Stomach (tissue), 9 donors: ENCODE data around the gene DPP10. TPM values are rescaled to one million over a fixed set of nuclear protein-coding genes. Genes with fewer than 3 reads are reported as not detected.

Source experiments
- DNase-seq, 2 donors: peaks; one replicate each; pipeline versions ENCODE4 v3.0.0 to v3.0.0-alpha.2; 2013 to 2019
- H3K27ac ChIP-seq, 5 donors: fragments of 200-600 bp in 4 of 5; sonication (generic) in 4 of 5; one replicate each; pipeline ENCODE4 v1.5.1; 2013 to 2019; ENCODE audit warnings: mild to moderate bottlenecking in 1 of 5, moderate library complexity in 1 of 5
- H3K27me3 ChIP-seq, 3 donors: fragments of 200-600 bp; sonication (generic); one replicate each; pipeline ENCODE4 v1.5.1; 2017 to 2019; ENCODE audit warnings: mixed run types in 1 of 3
- H3K36me3 ChIP-seq, 4 donors: fragments of 200-600 bp; sonication (generic); 1 replicate in 3 of 4; 2 replicates in 1 of 4; pipeline ENCODE4 v1.5.1; 2016 to 2019
- H3K4me1 ChIP-seq, 4 donors: fragments of 200-600 bp; sonication (generic); one replicate each; pipeline ENCODE4 v1.5.1; 2016 to 2019
- H3K4me3 ChIP-seq, 4 donors: fragments of 200-600 bp; sonication (generic) in 3 of 4; one replicate each; pipeline ENCODE4 v1.5.1; 2016 to 2019; ENCODE audit warnings: mild to moderate bottlenecking in 1 of 4
- H3K9me3 ChIP-seq, 4 donors: fragments of 200-600 bp; sonication (generic); one replicate each; pipeline ENCODE4 v1.5.1; 2016 to 2019
- CTCF ChIP-seq, 7 experiments: fragments of 450-650 bp in 4 of 7; fragments of 200-600 bp in 3 of 7; sonication (generic) in 3 of 7; IDR thresholded peaks; one replicate each; pipeline ENCODE4 v1.5.1; 2016 to 2019; ENCODE audit warnings: antibody characterized with exemption in 7 of 7, control low read depth in 2 of 7, mild to moderate bottlenecking in 1 of 7
- EP300 ChIP-seq: sonication (generic); formaldehyde crosslinking; IDR thresholded peaks from one replicate; pipeline ENCODE4 v1.6.1; 2017; ENCODE audit warnings: antibody characterized with exemption
- POLR2A ChIP-seq, 4 donors: fragments of 450-650 bp; IDR thresholded peaks; one replicate each; pipeline ENCODE4 v1.6.1; 2016; ENCODE audit warnings: antibody characterized with exemption in 4 of 4, control low read depth in 2 of 4, mild to moderate bottlenecking in 1 of 4, moderate library complexity in 1 of 4
- POLR2AphosphoS5 ChIP-seq, 3 donors: sonication (generic); formaldehyde crosslinking; IDR thresholded peaks; one replicate each; pipeline ENCODE4 v1.6.1; 2016; ENCODE audit warnings: antibody characterized with exemption in 3 of 3
- WGBS, 5 donors: extraction: QIAGEN DNeasy Blood & Tissue Kit in 3 of 5; methylation state at CpG; one replicate each; pipeline versions ENCODE4 v1.1.5 to v1.1.7; 2013 to 2018; 5-methylcytosine and 5-hydroxymethylcytosine counted together
- intact Hi-C: fragments of 100-400 bp; cut with DNase I; formaldehyde crosslinking; loops from one replicate; pipeline ENCODE4 v1.15.1; 2023; ENCODE audit warnings: low total_unique reads
- polyA plus RNA-seq, 3 donors: library from polyadenylated mRNA; stranded (reverse); fragments of 200-250 nt; gene quantifications; one replicate each; pipeline ENCODE4 v1.2.3, GENCODE V29; 2013
- total RNA-seq, 5 donors: library from RNA; depleted of rRNA; stranded (reverse); fragments of >200 nt; gene quantifications; one replicate each; pipeline versions ENCODE4 v1.1.0 to v1.2.3, GENCODE V29; 2014 to 2016
- donor health status: healthy with polysubstance abuse.
- donor health status: Bipolar disorder and iron deficiency.
- donor health status: healthy.

The DPP10 gene
- total and polyA plus RNA-seq, 8 donors: 0.18 to 15.6 (median 2.0) TPM; not detected in 1

- H3K9me3 ChIP-seq: peaks cover 4 to 29% (median 17%) of the 10 kb centered on the region in 4 donors
- H3K27ac ChIP-seq: no peak overlapping the region
- 56 to 72% (median 67%) methylated on average over 4 of the region's 4 CpGs for WGBS, 5 donors
- H3K27me3 ChIP-seq: no peaks in the 10 kb centered on the region
- no peaks in the 10 kb centered on the region for H3K4me1 ChIP-seq
- no peak overlapping the region for H3K4me3 ChIP-seq
- DNase-seq: no peak
- intact Hi-C loops: no loop called here
- H3K36me3 ChIP-seq: no peaks in the 10 kb centered on the region
- TF ChIP-seq EP300 (no peak), CTCF (IDR thresholded peaks at IDR 0.05) (no peak), POLR2A (IDR thresholded peaks at IDR 0.05) (no peak), POLR2AphosphoS5 (IDR thresholded peaks at IDR 0.05) (no peak)
Measured at GRCh38 chr2:115369400-115369799, 927.0 kb downstream of the DPP10 start.

- Histone ChIP-seq H3K36me3 (no peaks in the 10 kb centered on the region), H3K4me1 (no peaks in the 10 kb centered on the region), H3K4me3 (no peak overlapping the region), H3K27ac (no peak overlapping the region), H3K27me3 (no peaks in the 10 kb centered on the region), H3K9me3 (peaks cover 10 to 44% (median 28%) of the 10 kb centered on the region in 4 donors)
- no peak for DNase-seq
- intact Hi-C loops: no loop called here
- no peak for TF ChIP-seq EP300
- no peak for TF ChIP-seq POLR2A (IDR thresholded peaks at IDR 0.05)
- no peak for TF ChIP-seq POLR2AphosphoS5 (IDR thresholded peaks at IDR 0.05)
- no peak for TF ChIP-seq CTCF (IDR thresholded peaks at IDR 0.05)
- 74 to 94% (median 84%) methylated on average over 1 of the region's 1 CpG for WGBS, 5 donors
Measured at GRCh38 chr2:115374981-115375380, 932.5 kb downstream of the DPP10 start.

- H3K4me3 ChIP-seq: no peak overlapping the region
- no peak for DNase-seq
- H3K27me3 ChIP-seq: no peaks in the 10 kb centered on the region
- TF ChIP-seq POLR2A (IDR thresholded peaks at IDR 0.05): no peak
- TF ChIP-seq EP300: no peak
- no peak for TF ChIP-seq CTCF (IDR thresholded peaks at IDR 0.05)
- no peak for TF ChIP-seq POLR2AphosphoS5 (IDR thresholded peaks at IDR 0.05)
- H3K9me3 ChIP-seq: peaks cover 3 to 31% (median 13%) of the 10 kb centered on the region in 4 donors
- H3K36me3 ChIP-seq: no peaks in the 10 kb centered on the region
- intact Hi-C loops: no loop called here
- H3K27ac ChIP-seq: no peak overlapping the region
- H3K4me1 ChIP-seq: no peaks in the 10 kb centered on the region
Measured at GRCh38 chr2:115384399-115384798, 942.0 kb downstream of the DPP10 start.

GRCh38 chr2:115386465-115386864 is 944.0 kb downstream of the DPP10 start:
- no peak for DNase-seq
- Histone ChIP-seq H3K4me3 (no peak overlapping the region), H3K27ac (no peak overlapping the region), H3K27me3 (no peaks in the 10 kb centered on the region), H3K36me3 (no peaks in the 10 kb centered on the region), H3K4me1 (no peaks in the 10 kb centered on the region), H3K9me3 (peaks cover 3 to 34% (median 13%) of the 10 kb centered on the region in 4 donors)
- intact Hi-C loops: no loop called here
- TF ChIP-seq EP300 (no peak), POLR2A (IDR thresholded peaks at IDR 0.05) (no peak), POLR2AphosphoS5 (IDR thresholded peaks at IDR 0.05) (no peak), CTCF (IDR thresholded peaks at IDR 0.05) (no peak)
- WGBS, 5 donors: 54 to 71% (median 64%) methylated on average over 2 of the region's 2 CpGs
